Activated T-cell treated with anti-CD3 and anti-CD28 coated beads, Interleukin-2, amount 50 U/mL, for 72 hours (primary cell): ENCODE measurements around the gene PEPD. TPM values are rescaled to one million over a fixed set of nuclear protein-coding genes. Genes with fewer than 3 reads are reported as not detected.

Experiments used
- ATAC-seq, 2 donors: fragments of 150-1000 bp; cut with Tn5 transposase; replicated peaks in 1 of 2; 2 replicates each; pipeline ENCODE4 v1.10.0; 2021; ENCODE audit warnings: moderate library complexity in 2 of 2, mild to moderate bottlenecking in 1 of 2
- DNase-seq, 2 donors: peaks; one replicate each; pipeline ENCODE4 v3.0.0; 2021 to 2022; ENCODE audit warnings: mixed read lengths in 1 of 2
- H3K27ac Mint-ChIP-seq: one replicate; pipeline ENCODE4 v1.8.0; 2022; ENCODE audit warnings: mild to moderate bottlenecking, moderate library complexity, mixed read lengths
- H3K27me3 Mint-ChIP-seq: one replicate; pipeline ENCODE4 v1.8.0; 2022; ENCODE audit warnings: low read depth, mixed read lengths
- H3K36me3 Mint-ChIP-seq, 2 donors: one replicate each; pipeline ENCODE4 v1.8.0; 2022; ENCODE audit warnings: mixed read lengths in 2 of 2, mild to moderate bottlenecking in 1 of 2; ENCODE audit not compliant: insufficient read depth in 2 of 2
- H3K4me1 Mint-ChIP-seq: one replicate; pipeline ENCODE4 v1.8.0; 2022; ENCODE audit warnings: low read depth, mixed read lengths
- H3K4me3 Mint-ChIP-seq, 2 donors: one replicate each; pipeline ENCODE4 v1.8.0; 2022; ENCODE audit warnings: mild to moderate bottlenecking in 2 of 2, mixed read lengths in 2 of 2, moderate library complexity in 2 of 2
- H3K9me3 Mint-ChIP-seq, 2 donors: one replicate each; pipeline ENCODE4 v1.8.0; 2022; ENCODE audit warnings: mixed read lengths in 2 of 2
- total RNA-seq, 2 donors: library from RNA; stranded (reverse); gene quantifications; one replicate each; pipeline ENCODE4 v1.2.3, GENCODE V29; 2022

PEPD gene
- total RNA-seq, 2 donors from 2014 or later = 19.8 to 21.1 TPM

DNA sequence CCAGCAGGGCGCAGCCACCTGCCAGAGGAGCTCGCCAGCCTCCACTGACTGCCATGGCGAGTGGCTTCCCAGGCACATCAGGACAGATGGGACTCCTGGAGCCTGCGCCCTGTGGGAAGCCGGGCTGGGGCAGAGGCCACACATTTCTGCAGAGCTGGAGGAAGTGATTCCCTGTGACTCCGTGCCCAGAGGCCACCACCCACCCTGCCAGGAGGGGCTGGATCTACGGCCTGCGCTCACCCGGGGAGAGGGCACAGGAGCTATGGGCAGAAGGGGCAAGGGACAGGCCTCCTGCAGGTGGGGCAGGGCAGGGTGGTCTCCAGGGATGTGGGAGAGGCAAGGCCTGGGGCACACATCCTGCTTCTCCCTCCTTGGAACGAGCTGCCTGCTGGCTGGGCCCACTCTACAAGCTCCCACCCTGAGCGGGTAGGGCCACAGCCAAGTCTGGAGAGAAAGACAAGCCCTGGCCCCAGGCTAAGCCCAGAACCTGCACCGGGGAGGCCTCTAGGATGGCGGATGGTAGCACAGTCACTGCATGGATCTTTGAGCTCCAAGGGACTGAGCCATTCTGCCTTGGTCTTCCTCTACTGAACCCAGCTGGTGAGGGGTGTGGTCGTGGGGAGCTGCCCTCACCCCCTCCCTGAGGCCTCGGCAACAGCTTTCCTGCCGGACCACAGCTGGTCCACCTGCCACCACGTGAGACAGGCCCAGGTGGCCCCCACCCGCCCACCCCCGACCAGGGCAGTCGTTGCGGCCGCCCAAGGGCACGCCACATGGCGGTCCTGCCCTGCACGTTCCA is 107.5 kb downstream of the PEPD start:
- ATAC-seq = no peak
- DNase-seq = no peak
- H3K36me3 Mint-ChIP-seq = no peaks in the 10 kb centered on the region

DNA sequence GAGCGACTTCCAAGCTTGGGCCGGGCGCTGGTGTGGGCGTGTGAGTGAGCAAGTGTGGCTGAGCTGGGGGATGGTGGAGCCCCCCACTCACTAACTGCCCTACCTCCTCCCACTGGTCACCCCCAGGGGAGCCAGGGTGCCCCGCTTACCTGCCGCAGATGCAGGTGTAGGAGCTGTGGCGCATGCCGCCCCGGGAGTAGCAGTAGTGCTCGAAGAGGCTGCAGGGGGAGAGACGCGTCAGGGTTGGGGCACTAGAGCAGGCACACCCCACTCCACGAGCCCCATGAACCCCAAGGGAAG is 108.2 kb downstream of the PEPD start:
- Mint-ChIP-seq H3K27ac (no peak overlapping the region), H3K4me3 (no peak overlapping the region), H3K9me3 (no peaks in the 10 kb centered on the region), H3K4me1 (peaks cover 8% of the 10 kb centered on the region), H3K36me3 (no peaks in the 10 kb centered on the region), H3K27me3 (no peaks in the 10 kb centered on the region)
- ATAC-seq (no peak), DNase-seq (no peak)

More for the DNA sequence above, 107.5 kb downstream of the PEPD start:
- Mint-ChIP-seq H3K27me3 (no peaks in the 10 kb centered on the region), H3K27ac (no peak overlapping the region), H3K4me3 (no peak overlapping the region), H3K4me1 (peaks cover 8% of the 10 kb centered on the region), H3K9me3 (no peaks in the 10 kb centered on the region)

DNA sequence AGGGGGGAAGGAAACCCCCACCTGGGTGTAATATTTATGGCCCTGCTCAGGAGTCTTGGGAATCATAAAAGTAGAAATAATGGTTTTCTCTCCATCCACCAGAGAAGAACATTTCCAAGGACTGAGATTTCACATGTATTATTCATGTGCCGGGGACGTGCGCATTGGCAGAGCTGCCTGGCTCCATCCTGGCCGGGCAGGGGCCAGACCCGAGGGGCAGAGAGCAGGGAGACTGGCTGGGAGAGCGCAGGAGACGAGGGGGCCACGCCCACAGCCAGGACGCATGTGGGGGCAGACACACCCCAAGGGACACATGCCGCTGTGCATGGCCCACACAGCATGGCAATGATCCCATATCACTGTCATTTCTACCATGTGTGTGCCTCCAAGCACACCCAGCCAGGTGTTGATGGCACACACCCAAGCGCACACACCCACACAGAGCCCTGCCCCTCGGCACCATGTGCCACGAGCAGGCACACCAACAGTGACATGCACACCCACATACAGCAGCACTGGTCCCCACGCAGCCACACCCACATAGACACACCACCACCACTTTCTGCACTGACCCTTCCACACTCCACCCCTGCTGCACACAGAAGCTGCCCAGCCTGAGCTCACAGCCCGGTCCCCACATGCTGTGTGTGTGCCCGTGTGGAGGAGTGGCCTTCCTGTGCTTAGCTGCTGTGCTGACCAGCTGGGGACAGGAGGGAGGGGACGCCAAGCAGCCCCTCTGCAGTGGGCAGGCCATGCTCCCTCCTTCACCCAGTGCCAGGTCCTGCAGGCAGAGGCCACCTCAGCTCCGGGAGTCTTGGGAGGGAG is 108.8 kb downstream of the PEPD start:
- Mint-ChIP-seq H3K4me3 (no peak overlapping the region), H3K36me3 (no peaks in the 10 kb centered on the region), H3K27ac (no peak overlapping the region), H3K4me1 (peaks cover 8% of the 10 kb centered on the region), H3K9me3 (no peaks in the 10 kb centered on the region), H3K27me3 (no peaks in the 10 kb centered on the region)
- ATAC-seq (no peak), DNase-seq (no peak)

DNA sequence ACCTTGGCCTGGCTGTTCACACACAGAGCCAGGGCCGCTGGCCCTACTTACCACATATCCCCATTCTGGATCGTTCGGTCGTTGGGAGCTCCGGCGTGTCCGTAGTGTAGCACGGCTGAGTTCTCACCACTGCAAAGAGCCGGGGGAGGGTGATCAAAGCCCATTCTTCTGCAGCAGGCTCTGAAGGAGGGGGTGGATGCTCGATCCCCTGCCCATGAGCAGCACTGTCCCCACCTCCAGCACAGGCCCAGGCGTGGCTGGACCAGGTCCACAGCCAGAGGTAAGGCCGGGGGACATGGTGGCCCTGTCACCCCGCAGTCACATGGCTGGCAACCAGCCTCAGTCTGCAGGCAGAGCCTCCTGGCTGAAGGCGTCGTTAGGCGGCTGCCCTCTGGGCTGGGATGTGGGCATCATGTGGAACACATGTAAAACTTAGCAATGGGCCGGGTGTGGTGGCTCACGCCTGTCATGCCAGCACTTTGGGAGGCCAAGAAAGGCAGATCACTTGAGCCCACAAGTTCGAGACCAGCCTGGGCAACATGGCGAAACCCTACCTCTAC is 109.9 kb downstream of the PEPD start:
- ATAC-seq = no peak
- no peaks in the 10 kb centered on the region for H3K27me3 Mint-ChIP-seq
- H3K27ac Mint-ChIP-seq = no peak overlapping the region
- no peaks in the 10 kb centered on the region for H3K9me3 Mint-ChIP-seq
- H3K4me3 Mint-ChIP-seq = no peak overlapping the region
- H3K36me3 Mint-ChIP-seq = no peaks in the 10 kb centered on the region
- DNase-seq = no peak
- peaks cover 6% of the 10 kb centered on the region for H3K4me1 Mint-ChIP-seq

DNA sequence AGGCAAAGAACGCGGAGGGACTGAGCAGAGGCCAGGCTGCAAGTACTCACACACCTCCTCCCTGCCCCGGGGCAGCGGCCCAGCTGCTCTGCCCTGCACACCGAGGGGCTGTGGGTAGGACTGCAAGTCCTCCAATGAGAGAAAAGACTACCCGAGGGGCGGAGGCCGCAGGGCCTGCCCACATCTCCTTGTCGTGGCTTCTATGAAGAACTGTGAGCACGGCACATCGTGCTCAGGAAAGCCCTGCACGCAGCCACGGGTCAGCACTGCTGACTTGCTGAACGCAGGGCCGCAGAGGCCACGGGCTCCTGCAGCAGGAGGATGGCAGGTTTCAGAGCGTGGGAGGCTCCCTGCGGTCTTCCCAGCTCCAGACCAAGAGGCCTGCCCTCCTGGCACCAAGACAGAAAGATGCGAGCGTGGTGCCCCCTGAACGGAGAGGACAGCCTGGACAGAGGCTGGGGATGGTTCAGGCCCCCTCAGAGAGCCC is 110.6 kb downstream of the PEPD start:
- no peaks in the 10 kb centered on the region for H3K27me3 Mint-ChIP-seq
- DNase-seq = no peak

DNA sequence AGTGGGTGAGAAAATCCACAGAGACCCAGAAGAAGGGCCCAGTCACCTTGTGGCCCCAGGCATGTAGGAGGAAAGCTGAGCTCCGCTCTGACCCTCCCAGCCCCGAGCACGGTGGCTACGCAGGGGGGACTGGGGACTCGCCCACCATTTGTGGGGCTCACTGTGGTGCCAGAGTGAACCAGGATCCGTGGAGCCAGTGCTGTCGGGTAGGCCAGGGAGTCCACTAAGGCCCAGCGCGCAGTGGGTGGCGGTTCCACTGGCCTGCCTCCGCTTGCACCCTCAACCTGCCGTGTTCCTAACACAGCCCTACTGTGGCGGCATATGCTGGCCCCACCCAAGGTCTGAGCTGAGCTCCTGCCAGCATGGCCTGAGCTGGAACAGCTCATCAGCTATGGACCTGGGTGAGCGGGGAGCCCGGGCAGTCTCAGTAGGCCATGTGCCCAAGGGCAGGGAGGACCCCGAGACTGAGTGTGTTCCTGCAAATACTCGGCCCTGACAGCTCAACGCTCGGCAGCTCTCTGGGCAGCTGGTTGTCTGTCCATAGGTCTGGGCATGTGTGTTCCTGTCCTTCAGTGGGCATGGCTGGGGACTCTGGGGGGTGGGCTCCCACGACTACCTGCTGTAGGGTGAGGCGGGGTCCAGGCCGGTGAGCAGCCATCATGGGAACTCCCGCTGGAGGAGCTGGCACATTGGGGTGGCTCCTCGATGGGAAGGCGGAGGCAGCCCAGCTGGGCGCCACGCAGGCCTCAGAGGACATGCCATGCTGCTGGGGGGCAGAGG is 111.5 kb downstream of the PEPD start:
- Mint-ChIP-seq H3K4me1 (peaks cover 6% of the 10 kb centered on the region), H3K4me3 (no peak overlapping the region), H3K36me3 (no peaks in the 10 kb centered on the region), H3K9me3 (no peaks in the 10 kb centered on the region), H3K27me3 (no peaks in the 10 kb centered on the region), H3K27ac (no peak overlapping the region)
- ATAC-seq (no peak), DNase-seq (no peak)

More for the DNA sequence above, 110.6 kb downstream of the PEPD start:
- no peaks in the 10 kb centered on the region for H3K9me3 Mint-ChIP-seq
- H3K27ac Mint-ChIP-seq = no peak overlapping the region
- peaks cover 4% of the 10 kb centered on the region for H3K4me1 Mint-ChIP-seq
- no peak overlapping the region for H3K4me3 Mint-ChIP-seq
- no peak for ATAC-seq
- no peaks in the 10 kb centered on the region for H3K36me3 Mint-ChIP-seq

DNA sequence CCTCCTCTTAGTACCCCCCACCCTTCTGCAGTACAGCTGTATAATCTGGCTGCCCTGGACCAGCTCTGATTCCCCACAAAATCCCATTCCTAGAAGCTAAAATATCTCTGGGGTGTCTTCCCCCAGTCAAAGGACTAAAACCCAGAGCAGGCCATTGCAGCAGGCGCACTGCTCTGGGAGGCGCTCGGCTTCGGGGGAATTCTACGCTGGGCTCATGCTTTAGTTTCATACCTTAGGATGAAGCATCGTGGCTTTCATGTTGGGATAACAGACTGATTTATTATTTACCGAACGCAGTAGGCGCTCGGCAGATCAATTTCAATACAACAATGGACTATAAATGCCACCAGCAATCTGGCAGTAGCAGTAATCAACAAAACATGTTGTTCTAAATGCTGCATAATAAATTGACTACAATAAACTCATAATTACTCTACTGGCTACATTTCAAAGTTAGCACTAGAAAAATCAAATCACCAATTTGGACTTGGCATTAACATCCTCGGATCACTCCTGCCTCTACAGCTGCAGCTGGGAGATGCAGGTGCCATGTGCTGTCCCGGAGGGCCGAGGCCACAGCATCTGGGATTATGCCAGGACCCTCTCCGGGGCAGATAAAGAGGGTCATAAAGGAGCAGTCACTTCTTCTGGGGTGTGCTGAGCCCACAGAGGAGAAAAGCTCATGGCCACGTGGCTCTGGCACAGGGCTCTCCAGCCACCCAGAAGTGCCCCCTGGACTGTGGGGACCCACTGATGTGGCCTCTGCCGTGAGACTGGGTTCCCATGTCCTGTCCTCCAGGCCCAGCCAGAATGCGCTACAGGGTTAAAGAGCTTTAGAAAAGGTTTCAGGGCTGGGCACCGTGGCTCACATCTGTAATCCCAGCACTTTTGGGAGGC is 112.8 kb downstream of the PEPD start:
- Mint-ChIP-seq H3K36me3 (no peaks in the 10 kb centered on the region), H3K9me3 (no peaks in the 10 kb centered on the region), H3K27me3 (no peaks in the 10 kb centered on the region), H3K27ac (no peak overlapping the region), H3K4me1 (peaks cover 6% of the 10 kb centered on the region), H3K4me3 (no peak overlapping the region)
- no peak for DNase-seq
- ATAC-seq = no peak

DNA sequence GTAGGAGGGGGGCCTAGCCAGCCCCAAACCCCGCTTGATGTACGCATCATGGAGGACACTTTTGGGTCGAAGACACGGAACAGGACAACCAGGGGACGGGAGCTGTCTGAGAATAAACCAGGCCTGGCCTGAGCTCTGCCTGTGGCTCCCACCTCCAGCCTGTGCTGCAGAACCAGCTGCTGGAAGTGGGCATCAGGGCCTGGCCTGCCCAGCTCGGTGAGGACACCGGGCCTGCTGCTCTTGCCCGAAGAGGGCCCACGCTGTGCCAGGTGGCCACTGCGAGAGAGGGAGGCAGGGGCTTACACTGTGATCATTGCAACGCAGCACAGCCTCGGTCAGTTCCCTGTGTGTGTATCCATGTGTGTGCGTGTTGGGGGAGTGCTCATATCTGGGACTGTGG is 113.5 kb downstream of the PEPD start:
- no peaks in the 10 kb centered on the region for H3K9me3 Mint-ChIP-seq

DNA sequence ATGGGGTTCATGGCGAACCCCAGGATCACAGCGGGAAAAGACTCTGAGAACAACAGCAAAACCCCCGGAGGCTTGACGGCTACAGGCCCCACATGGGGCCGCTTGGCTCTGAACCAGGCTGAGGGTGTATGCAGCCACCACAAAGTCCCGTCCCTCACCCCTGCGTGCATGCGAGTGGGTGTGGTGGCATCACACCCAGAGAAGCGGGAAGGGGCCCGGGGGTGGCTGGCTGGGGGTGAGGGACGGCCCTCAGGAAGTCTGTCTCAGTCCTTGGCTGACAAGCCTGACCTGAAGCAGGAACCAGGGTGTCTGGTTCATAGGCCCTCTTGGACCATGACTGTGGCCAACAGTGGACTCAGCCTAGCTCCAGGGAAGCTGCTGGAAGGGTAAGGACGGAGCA is 113.9 kb downstream of the PEPD start:
- ATAC-seq (no peak), DNase-seq (no peak)
- H3K27ac Mint-ChIP-seq = no peak overlapping the region
- H3K36me3 Mint-ChIP-seq = no peaks in the 10 kb centered on the region
- peaks cover 6% of the 10 kb centered on the region for H3K4me1 Mint-ChIP-seq
- no peaks in the 10 kb centered on the region for H3K9me3 Mint-ChIP-seq
- H3K27me3 Mint-ChIP-seq = no peaks in the 10 kb centered on the region
- H3K4me3 Mint-ChIP-seq = no peak overlapping the region

More for the DNA sequence above, 113.5 kb downstream of the PEPD start:
- Mint-ChIP-seq H3K27me3 (no peaks in the 10 kb centered on the region), H3K27ac (no peak overlapping the region), H3K36me3 (no peaks in the 10 kb centered on the region), H3K4me1 (peaks cover 6% of the 10 kb centered on the region), H3K4me3 (no peak overlapping the region)
- DNase-seq = no peak
- ATAC-seq = no peak

DNA sequence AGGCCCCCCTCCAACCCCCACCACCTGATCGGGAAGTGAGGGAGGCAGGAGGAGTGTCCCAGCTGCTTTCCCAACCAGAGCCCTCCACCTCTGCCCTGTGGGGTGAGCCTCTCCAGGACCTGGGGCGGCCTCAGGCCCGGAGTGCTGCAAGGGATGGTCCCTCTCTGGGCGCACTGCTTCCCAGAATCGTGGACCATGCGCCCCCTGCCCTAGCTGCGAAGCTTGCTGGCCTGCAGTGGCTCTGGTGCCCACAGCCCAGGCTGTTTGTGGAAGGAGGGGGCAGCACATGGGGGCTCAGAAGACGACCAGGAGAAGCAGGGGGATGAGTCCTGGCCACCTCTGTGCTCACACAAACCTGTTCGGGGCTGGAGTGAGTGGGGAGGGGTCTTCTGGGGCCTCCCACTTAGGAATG is 114.4 kb downstream of the PEPD start:
- no peak for DNase-seq
- Mint-ChIP-seq H3K36me3 (no peaks in the 10 kb centered on the region), H3K4me1 (peaks cover 6% of the 10 kb centered on the region), H3K27ac (no peak overlapping the region), H3K4me3 (no peak overlapping the region), H3K27me3 (no peaks in the 10 kb centered on the region), H3K9me3 (no peaks in the 10 kb centered on the region)
- peak in 1 of 2 donors; percentile 25 for ATAC-seq

DNA sequence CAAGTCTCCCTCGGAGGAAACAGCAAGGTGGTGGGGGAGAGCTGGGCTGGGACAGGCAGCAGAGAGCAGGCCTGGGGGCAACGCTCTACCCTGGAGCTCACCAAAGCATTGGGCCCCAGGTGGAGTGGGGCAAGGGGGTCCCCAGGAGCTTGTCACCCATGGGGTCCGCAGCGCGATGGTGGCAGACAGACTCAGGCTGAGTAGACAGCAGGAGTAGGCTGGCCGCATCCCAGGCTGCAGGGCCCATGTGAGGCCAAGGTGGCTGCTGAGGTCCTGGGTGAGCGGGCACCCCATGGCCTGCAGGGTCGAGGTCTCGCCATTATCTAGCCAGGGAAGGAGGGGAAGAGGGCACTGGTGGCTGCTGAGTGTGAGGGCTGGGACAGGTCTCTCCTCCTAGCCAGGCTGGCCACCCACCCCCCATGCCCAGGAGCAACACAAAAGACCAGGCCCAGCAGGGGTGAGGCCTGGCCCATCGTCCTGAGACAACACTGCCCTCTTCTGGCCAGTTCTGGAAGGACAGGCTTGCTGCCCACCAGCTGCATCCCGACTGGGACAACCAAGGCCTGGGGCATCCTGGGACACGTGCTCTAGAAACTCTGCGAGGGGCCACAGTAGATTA is 115.0 kb downstream of the PEPD start:
- DNase-seq = peak; percentile 73 to 83
- no peak overlapping the region for H3K4me3 Mint-ChIP-seq
- no peak overlapping the region for H3K27ac Mint-ChIP-seq
- H3K27me3 Mint-ChIP-seq = no peaks in the 10 kb centered on the region
- no peaks in the 10 kb centered on the region for H3K9me3 Mint-ChIP-seq
- peak; percentile 71 to 73 for ATAC-seq
- H3K4me1 Mint-ChIP-seq = peaks cover 6% of the 10 kb centered on the region
- H3K36me3 Mint-ChIP-seq = no peaks in the 10 kb centered on the region
